Measurements from ENCODE around the gene AATK. TPM values are rescaled to one million over a fixed set of nuclear protein-coding genes. Genes with fewer than 3 reads are reported as not detected.

AATK gene
- total RNA-seq, 4 donors from 2014 or later = 247 to 385 (median 322) TPM

DNA sequence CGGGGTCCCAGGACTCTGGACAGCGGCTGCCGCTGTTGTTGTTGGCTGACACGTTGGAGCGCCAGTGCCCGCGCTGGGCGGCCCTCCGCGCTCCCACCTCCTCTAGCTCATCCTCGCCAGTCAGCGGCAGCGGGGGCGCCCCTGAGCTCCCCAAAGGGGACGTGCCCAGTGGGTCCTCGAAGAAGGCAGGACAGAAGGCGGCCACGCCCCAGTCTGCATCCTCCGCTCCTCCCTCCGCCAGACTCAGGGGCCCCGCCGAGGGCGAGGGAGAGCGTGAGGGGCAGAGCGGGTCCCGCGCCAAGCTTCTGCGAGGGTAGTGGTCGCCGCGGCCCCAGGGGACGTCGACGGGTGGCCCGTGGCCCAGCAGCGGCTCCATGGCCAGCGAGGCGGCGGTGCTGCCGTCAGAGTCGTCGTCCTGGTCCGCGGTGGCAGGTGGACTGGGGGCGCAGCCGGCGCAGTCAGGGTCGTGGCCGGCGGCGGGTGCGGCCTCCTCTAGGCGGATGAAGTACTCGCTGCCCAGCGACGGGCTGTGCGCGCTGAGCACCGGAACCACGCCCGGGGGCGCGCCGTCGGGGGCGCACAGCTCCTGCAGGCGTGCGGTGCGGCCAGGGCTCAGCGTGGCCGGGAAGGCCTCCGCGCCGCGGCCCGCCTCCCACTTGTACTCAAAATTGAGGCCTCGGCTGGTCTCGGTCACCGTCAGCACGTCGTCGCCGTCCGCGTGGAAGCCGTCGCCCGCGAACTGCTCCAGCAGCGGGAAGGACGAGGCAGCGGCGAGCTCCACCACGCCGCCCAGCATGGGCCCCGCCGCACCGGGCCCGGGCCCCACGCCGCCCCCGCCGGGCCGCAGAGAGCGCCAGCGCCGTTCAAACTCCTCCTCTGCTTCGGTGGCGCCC, 43.9 kb downstream of the AATK start:
- Histone ChIP-seq H3K27me3 (no peaks in the 10 kb centered on the region), H3K4me3 (peak overlapping the region; percentile 1 to 65 (median 14)), H3K36me3 (peaks cover 0 to 36% (median 0%) of the 10 kb centered on the region in 3 donors), H3K9me3 (no peaks in the 10 kb centered on the region), H3K27ac (peak overlapping the region; percentile 73 to 93 (median 84)), H3K4me1 (peaks cover 0 to 53% (median 23%) of the 10 kb centered on the region in 4 donors)
- 11 to 32% methylated on average over 7 to 52 of the region's 109 CpGs for WGBS, 2 donors
- no peak for DNase-seq (ENCODE audit: low spot score in 2 of 2)
- TF ChIP-seq POLR2A (IDR thresholded peaks at IDR 0.05) (no peak), EP300 (IDR thresholded peaks at IDR 0.05) (peak in 1 of 2 donors; percentile 52)
- TF ChIP-seq, protein P1, sequence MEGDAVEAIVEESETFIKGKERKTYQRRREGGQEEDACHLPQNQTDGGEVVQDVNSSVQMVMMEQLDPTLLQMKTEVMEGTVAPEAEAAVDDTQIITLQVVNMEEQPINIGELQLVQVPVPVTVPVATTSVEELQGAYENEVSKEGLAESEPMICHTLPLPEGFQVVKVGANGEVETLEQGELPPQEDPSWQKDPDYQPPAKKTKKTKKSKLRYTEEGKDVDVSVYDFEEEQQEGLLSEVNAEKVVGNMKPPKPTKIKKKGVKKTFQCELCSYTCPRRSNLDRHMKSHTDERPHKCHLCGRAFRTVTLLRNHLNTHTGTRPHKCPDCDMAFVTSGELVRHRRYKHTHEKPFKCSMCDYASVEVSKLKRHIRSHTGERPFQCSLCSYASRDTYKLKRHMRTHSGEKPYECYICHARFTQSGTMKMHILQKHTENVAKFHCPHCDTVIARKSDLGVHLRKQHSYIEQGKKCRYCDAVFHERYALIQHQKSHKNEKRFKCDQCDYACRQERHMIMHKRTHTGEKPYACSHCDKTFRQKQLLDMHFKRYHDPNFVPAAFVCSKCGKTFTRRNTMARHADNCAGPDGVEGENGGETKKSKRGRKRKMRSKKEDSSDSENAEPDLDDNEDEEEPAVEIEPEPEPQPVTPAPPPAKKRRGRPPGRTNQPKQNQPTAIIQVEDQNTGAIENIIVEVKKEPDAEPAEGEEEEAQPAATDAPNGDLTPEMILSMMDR (IDR thresholded peaks at IDR 0.05) = no peak

DNA sequence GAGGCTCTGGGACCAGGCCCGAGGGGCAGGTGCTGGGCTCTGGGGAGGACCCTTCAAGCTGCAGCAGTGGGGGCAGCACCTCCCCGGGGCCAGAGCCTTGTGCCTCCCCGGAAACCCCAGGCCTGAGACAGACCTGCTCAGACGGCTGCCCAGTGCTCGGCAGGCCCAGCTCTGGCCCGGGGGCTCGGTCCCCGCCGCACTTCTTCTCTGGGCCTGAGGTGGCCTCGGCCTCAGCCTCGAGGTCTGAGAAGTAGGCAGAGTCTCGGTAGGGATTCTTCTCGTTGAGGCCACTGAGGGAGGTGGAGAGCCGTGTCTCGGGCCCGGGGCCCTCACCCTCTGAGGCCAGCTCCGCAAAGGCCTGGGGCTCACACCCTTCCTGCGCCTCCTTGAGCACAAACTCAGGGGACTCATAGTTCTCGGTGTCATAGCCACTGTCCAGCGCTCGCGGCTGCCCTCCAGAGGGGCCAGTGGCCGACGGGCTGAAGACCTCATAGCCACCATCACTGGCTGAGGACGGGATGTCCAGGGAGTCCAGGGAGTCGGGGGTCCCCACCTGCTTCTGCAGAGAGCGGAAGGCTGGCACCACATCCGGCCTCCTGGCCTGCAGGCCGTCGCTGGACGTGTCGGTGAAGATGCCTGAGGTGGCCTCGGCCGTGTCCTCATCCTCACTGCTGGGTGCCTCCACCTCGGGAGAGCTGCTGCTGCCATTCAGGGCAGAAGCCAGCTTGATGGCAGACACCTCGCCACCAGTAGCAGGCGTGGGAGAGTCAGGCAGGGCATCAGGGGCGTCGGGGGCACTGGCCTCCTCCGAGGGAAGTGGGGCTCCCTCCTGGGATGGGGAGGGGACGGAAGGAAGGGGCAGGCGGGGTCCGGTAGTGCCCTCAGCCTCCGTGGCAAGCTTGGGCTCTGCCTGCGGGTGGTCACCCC, 45.1 kb downstream of the AATK start:
- no peaks in the 10 kb centered on the region for H3K27me3 ChIP-seq
- TF ChIP-seq, protein P1 (IDR thresholded peaks at IDR 0.05) = no peak
- TF ChIP-seq POLR2A (IDR thresholded peaks at IDR 0.05) (no peak), EP300 (IDR thresholded peaks at IDR 0.05) (no peak)
- H3K27ac ChIP-seq = peak overlapping the region; percentile 73 to 93 (median 84)
- no peak for DNase-seq (ENCODE audit: low spot score in 2 of 2)
- H3K4me3 ChIP-seq = peak overlapping the region in 2 of 4 donors; percentile 25 to 65
- H3K9me3 ChIP-seq = no peaks in the 10 kb centered on the region
- peaks cover 0 to 36% (median 0%) of the 10 kb centered on the region in 3 donors for H3K36me3 ChIP-seq
- WGBS, 2 donors = 43 to 49% methylated on average over 35 to 36 of the region's 45 CpGs
- H3K4me1 ChIP-seq = peaks cover 0 to 64% (median 25%) of the 10 kb centered on the region in 4 donors

DNA sequence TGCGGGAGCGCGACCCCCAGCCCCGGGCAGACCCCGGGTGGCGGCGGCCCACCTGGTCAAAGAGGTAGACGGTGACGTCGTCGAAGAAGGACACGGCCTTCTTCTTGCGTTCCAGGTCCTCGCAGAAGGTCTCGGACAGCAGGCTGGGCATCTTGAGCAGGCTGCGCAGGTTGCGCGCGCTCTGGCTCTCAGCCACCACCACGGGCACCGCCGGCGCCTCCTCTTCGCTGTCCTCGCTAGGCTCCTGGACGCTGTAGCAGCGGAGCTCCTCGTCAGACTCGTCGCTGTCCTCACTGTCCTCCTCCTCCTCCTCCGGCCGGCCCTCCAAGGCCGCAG, 45.9 kb downstream of the AATK start:
- H3K27me3 ChIP-seq = no peaks in the 10 kb centered on the region
- peak overlapping the region; percentile 73 to 93 (median 84) for H3K27ac ChIP-seq
- WGBS, 2 donors = 66 to 77% methylated on average over 15 to 32 of the region's 33 CpGs
- peak in 1 of 2 donors; percentile 20 for TF ChIP-seq EP300 (IDR thresholded peaks at IDR 0.05)
- no peak for TF ChIP-seq POLR2A (IDR thresholded peaks at IDR 0.05)
- no peak for DNase-seq (ENCODE audit: low spot score in 2 of 2)
- peaks cover 0 to 44% (median 0%) of the 10 kb centered on the region in 3 donors for H3K36me3 ChIP-seq
- peak overlapping the region in 3 of 4 donors; percentile 1 to 65 (median 4) for H3K4me3 ChIP-seq
- no peaks in the 10 kb centered on the region for H3K9me3 ChIP-seq
- H3K4me1 ChIP-seq = peaks cover 0 to 69% (median 25%) of the 10 kb centered on the region in 4 donors

DNA sequence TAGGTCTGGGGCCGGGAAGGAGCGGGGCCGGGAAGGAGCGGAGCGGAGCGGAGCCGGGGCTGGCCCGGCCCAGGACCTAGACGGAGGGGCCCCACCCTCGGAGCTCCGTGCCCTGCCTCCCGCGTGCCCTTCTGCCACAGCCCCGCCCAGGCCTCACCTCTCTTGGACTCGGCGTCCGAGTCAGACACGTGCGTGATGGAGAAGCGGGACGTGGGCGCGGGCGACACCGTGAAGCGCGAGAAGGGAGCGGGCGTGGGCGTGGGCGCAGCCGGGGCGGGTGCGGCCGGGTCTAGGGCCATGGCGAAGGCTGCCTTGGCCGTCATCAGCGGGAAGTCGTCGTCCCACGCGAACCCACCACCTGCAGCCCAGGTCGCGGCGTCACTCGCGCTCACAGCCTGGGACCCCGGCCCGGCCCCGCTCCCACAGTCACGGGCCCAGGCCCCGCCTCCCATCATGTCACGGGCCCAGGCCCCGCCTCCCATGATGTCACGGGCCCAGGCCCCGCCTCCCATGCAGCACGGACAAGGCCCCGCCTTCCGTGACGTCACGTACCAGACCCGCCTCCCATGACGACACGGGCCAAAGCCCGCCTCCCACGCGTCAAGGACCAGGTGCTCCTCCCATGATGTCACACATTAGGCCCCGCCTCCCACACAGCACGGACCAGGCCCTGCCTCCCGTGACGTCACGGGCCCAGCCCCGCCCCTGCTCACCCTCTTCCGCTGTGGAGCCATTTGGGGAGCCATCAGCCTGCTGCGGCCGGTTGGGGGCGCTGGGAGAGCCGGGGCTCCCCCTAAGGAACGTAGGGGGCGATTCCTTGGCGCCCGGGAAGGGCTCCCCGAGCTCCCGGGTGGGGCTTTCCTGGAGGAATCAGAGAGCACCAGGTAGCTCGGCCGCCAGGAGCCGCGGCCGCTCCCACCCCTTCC, 46.5 kb downstream of the AATK start:
- Histone ChIP-seq H3K27me3 (no peaks in the 10 kb centered on the region), H3K9me3 (no peaks in the 10 kb centered on the region), H3K27ac (peak overlapping the region; percentile 73 to 93 (median 84)), H3K4me3 (peak overlapping the region; percentile 9 to 65 (median 31)), H3K4me1 (peaks cover 0 to 74% (median 25%) of the 10 kb centered on the region in 4 donors), H3K36me3 (peaks cover 0 to 47% (median 0%) of the 10 kb centered on the region in 3 donors)
- TF ChIP-seq EP300 (IDR thresholded peaks at IDR 0.05) (peak; percentile 25 to 75), POLR2A (IDR thresholded peaks at IDR 0.05) (peak in 1 of 2 donors; percentile 46)
- TF ChIP-seq, protein P1 (IDR thresholded peaks at IDR 0.05) = peak in 4 of 5 experiments; percentile 24 to 38 (median 32)
- DNase-seq (ENCODE audit: low spot score in 2 of 2) = peak; percentile 73 to 83
- 19% methylated on average over 47 to 82 of the region's 89 CpGs for WGBS, 2 donors

Measured in tibial nerve (tissue), 4 donors.